ENCODE measurements around the gene CCDC85B. TPM values are rescaled to one million over a fixed set of nuclear protein-coding genes. Genes with fewer than 3 reads are reported as not detected.

CCDC85B gene
- total and polyA plus RNA-seq, 2 of the 8 experiments (the other 6 are each of a cell fraction or from before 2014, with no cell fraction given): 19.8 to 30.8 TPM

- TF ChIP-seq CBX8 (IDR thresholded peaks at IDR 0.05; ENCODE audit: borderline replicate concordance, low read depth, low read length) (no peak), HDAC2 (IDR thresholded peaks at IDR 0.05; ENCODE audit: borderline replicate concordance in 1 of 2, low read depth in 2 of 2, low read length in 2 of 2) (peak in 1 of 2 experiments; percentile 31; a peak in 1 of 4 replicates), TBP (IDR thresholded peaks at IDR 0.05; ENCODE audit: low read depth, low read length) (peak; percentile 60; the same call in 1 of the 2 replicates), SP4 (IDR thresholded peaks at IDR 0.05; ENCODE audit: low read length) (no peak; the same call in 1 of the 2 replicates), NRF1 (IDR thresholded peaks at IDR 0.05; ENCODE audit: low read depth, low read length) (no peak), SUZ12 (IDR thresholded peaks at IDR 0.05; ENCODE audit: low read length) (no peak), FOSL1 (IDR thresholded peaks at IDR 0.05; ENCODE audit: insufficient read depth, low read depth, low read length) (no peak), MAX (IDR thresholded peaks at IDR 0.05) (peak; percentile 69; the same call in 1 of the 2 replicates), ZNF274 (IDR thresholded peaks at IDR 0.05; ENCODE audit: borderline replicate concordance, extremely low read depth, low read length) (no peak), POLR2AphosphoS5 (IDR thresholded peaks at IDR 0.05; ENCODE audit: low read depth, low read length) (peak; percentile 72), GABPA (IDR thresholded peaks at IDR 0.05; ENCODE audit: borderline replicate concordance, insufficient read depth, low read length) (peak; percentile 91), CEBPB (IDR thresholded peaks at IDR 0.05; ENCODE audit: low read depth, low read length) (no peak), SAP30 (IDR thresholded peaks at IDR 0.05; ENCODE audit: insufficient read depth, insufficient replicate concordance, low read length) (no peak), HDAC6 (IDR thresholded peaks at IDR 0.05; ENCODE audit: low read depth, low read length) (no peak), NANOG (IDR thresholded peaks at IDR 0.05; ENCODE audit: insufficient read depth, low read depth, low read length, poor library complexity, severe bottlenecking) (no peak), TCF12 (IDR thresholded peaks at IDR 0.05; ENCODE audit: low read depth, low read length) (0 out of 2 replicates have a peak, but pooled peaks have one; percentile 3), EZH2 (IDR thresholded peaks at IDR 0.05; ENCODE audit: low read depth, low read length, severe bottlenecking) (no peak), RFX5 (IDR thresholded peaks at IDR 0.05; ENCODE audit: borderline replicate concordance, low read depth, low read length) (no peak), PHF8 (conservative IDR thresholded peaks at IDR 0.05; ENCODE audit: low read depth, low read length) (peak; percentile 89), TAF1 (IDR thresholded peaks at IDR 0.05; ENCODE audit: low read depth, low read length) (peak; percentile 77), EGR1 (IDR thresholded peaks at IDR 0.05; ENCODE audit: borderline replicate concordance, low read depth, low read length) (peak; percentile 88), BACH1 (IDR thresholded peaks at IDR 0.05; ENCODE audit: low read length) (peak; percentile 57; the same call in 1 of the 2 replicates), ATF3 (IDR thresholded peaks at IDR 0.05; ENCODE audit: insufficient read depth, low read depth, low read length) (peak; percentile 56; the same call in 1 of the 2 replicates), SP2 (IDR thresholded peaks at IDR 0.05; ENCODE audit: low read length) (no peak)
Measured at GRCh38 chr11:65888163-65888814, 2.2 kb upstream of the CCDC85B start, which contains the start of gene FIBP (continued).

All from H1 (cell line).